GM12874 (cell line): ENCODE measurements around the gene TDP2.

Source experiments
- TF ChIP-seq, protein P1 (sequence below): IDR thresholded peaks from 2 replicates; pipeline ENCODE4 v1.5.1; 2011; ENCODE audit warnings: low read depth, mild to moderate bottlenecking, control low read depth, low read length, moderate library complexity; ENCODE audit not compliant: insufficient read depth

The TDP2 gene

GRCh38 chr6:24648276-24648675, 18.4 kb downstream of the TDP2 start:
- TF ChIP-seq, protein P1, sequence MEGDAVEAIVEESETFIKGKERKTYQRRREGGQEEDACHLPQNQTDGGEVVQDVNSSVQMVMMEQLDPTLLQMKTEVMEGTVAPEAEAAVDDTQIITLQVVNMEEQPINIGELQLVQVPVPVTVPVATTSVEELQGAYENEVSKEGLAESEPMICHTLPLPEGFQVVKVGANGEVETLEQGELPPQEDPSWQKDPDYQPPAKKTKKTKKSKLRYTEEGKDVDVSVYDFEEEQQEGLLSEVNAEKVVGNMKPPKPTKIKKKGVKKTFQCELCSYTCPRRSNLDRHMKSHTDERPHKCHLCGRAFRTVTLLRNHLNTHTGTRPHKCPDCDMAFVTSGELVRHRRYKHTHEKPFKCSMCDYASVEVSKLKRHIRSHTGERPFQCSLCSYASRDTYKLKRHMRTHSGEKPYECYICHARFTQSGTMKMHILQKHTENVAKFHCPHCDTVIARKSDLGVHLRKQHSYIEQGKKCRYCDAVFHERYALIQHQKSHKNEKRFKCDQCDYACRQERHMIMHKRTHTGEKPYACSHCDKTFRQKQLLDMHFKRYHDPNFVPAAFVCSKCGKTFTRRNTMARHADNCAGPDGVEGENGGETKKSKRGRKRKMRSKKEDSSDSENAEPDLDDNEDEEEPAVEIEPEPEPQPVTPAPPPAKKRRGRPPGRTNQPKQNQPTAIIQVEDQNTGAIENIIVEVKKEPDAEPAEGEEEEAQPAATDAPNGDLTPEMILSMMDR, result no peak

DNA sequence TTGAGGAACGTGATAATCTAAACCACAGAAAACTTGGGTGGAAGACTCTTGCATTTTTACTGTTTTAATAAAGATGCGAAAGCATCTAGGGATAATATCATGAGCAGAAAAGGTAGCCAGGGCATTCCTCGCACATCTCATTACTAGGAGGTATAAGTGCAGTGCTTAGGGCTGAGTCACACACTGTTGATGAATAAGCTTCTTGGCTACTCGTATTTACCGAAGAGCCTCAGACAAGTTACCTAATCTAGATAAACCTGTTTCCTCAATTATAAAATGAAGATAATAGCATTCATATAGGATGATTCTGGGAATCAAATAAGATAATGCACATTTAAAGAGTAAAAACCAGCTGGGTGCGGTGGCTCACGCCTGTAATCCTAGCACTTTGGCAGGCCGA, 19.9 kb downstream of the TDP2 start:
- TF ChIP-seq, protein P1, result no peak

- TF ChIP-seq, protein P1, result no peak
Measured at GRCh38 chr6:24644377-24644776, 22.3 kb downstream of the TDP2 start.

GRCh38 chr6:24643920-24644319, 22.8 kb downstream of the TDP2 start:
- TF ChIP-seq, protein P1, result no peak

DNA sequence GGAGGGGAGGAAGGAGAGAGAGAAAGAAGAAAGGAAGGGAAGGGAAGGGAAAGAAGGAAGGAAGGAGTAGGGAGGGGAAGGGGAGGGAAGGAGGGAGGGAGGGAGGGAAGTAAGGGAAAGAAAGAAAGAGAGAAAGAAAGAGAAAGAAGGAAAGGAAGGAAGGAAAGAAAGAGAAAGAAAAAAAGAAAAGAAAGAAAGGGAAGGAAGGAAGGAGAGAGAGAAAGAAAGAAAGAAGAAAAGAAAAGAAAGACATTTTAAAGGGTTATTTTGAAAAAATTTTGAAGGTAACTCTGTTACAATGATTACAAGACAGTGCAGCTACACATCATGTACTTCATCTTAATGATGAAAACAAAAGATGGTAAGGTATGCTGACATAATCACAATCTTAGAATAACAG, 24.6 kb downstream of the TDP2 start:
- TF ChIP-seq, protein P1, result no peak

DNA sequence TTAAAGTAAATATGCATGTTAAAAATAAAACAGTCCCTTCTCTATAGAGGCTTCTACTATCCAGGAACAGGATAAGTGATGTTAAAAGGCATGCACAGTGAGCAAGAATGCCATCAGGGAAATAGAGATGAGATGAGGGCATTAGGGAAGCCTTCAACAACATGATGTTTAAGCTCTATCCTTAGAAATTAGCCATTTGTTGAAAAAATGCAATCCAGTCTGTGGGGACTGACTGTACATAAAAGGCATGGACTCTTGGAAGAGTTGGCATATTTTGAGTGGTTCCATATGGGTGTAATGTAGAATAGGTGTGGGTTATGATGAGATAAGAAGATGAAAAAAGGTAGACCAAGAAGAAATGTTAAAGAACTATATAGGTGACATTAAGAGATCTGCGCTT, 26.5 kb downstream of the TDP2 start:
- TF ChIP-seq, protein P1, result no peak

- TF ChIP-seq, protein P1, result no peak
Measured at GRCh38 chr6:24636681-24637080, 30.0 kb downstream of the TDP2 start.

GRCh38 chr6:24632573-24632972, 34.1 kb downstream of the TDP2 start:
- TF ChIP-seq, protein P1, result no peak
